HK-2 (cell line): ENCODE results near the gene BRD1.
A peak's percentile ranks its signal among the peaks of the same experiment; 100 is the strongest.

Experiments used
- DNase-seq: peaks from one replicate; pipeline ENCODE4 v3.0.0-alpha.2; 2018; ENCODE audit not compliant: unreplicated experiment

BRD1 gene

DNA sequence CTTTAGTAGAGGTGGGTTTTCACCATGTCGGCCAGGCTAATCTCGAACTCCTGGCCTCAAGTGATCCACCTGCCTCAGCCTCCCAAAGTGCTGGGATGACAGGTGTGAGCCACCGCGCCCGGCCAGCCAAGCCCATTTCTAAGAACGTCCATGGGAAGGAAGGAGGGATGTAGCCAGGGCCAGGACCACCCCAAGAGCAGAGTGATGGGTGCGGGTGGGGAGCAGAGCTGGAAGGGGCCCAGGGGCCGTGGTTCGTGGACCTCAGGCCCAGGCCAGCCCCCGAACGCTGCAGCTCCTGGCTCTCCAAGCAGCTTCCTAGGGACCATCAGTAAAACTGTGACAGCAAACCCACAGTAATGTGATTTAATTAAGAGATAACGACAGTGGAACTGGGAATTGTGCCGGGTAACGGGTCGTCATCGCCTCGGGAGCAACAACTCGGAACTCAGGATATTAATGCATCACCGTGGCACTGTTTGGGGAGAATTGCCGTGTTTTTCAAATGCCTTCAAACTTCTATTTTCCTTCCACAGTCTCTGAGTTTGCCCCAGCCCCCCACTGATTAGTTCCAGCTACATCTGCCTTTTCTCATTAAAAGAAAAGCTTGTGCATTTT, 74.3 kb downstream of the BRD1 start:
- no peak for DNase-seq

DNA sequence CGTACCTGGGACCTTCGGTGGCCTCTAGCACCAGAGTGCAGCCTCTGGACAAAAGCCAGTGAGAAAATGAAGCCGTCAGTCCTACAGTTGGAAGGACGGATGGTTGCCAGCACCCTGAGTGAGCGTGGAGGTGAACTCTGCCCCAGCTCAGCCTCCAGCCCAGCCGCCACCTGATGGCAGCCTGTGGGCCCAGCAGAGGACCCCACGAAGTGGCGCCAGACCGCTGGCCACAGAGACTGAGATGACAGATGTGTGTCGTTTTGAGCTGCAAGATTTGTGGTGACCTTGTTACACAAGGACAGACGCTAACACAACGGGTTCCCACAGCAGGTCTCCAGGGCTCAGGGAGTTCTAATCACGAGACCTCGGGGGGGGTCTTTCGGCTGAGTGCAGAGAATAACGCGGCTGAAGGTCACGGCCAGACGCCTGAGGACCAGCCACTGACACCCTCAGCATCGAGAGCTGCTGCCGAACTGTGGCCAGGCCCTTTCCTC, 75.0 kb downstream of the BRD1 start:
- DNase-seq: no peak

DNA sequence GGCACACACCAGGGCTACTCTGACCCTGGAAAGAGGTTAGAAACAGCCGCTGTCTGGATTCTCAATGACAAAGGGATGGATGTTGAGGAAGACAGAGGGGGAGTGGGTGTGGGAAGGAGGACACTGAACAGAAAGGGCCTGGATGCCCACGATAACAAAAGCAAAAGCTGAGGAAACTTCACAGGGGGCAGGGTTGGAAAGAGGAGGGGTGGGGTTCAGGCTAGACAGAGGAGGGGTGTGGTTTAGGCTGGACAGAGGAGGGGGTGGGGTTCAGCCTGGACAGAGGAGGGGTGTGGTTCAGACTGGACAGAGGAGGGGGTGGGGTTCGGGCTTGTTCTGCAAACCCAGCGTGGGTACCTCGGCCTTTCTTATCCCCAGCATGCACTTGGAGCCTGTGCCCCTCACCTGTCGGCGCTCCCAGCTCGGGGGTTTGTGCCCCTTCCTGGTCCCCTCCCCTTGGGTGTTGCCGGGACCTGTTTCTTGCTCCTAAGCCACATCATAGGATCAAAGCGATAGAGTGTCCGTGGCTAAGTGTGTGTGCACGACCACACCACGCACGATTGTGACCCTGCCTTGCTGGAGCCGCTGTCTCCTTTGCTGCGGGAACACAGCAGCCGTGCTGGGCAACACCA, 75.6 kb downstream of the BRD1 start:
- DNase-seq: no peak

DNA sequence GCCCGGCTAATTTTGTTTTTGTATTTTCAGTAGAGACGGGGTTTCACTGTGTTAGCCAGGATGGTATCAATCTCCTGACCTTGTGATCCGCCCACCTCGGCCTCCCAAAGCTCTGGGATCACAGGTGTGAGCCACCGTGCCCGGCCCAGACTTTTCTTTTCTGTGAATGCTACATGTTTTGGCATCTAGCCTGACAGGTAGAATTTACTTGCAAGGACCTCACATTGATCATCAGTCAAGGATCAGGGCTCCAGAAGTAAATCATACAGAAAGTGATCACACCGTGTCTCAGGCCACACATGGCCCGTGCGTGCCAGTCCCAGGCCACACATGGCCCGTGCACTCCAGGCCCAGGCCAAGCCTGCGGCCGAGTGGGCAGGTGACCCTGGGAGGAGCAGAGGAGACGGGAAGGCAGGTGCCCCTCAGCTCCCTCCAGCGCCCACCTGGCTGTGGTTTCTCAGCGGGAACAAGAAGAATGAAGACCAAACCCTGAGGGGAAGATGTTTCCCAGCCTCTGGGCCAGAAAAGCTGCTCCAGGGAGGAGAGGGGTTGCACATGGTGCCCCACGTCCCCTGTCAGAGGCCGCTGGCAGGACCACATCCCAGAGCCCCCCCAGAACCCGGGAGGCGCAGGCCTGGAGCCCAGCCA, 76.2 kb downstream of the BRD1 start:
- DNase-seq: no peak

DNA sequence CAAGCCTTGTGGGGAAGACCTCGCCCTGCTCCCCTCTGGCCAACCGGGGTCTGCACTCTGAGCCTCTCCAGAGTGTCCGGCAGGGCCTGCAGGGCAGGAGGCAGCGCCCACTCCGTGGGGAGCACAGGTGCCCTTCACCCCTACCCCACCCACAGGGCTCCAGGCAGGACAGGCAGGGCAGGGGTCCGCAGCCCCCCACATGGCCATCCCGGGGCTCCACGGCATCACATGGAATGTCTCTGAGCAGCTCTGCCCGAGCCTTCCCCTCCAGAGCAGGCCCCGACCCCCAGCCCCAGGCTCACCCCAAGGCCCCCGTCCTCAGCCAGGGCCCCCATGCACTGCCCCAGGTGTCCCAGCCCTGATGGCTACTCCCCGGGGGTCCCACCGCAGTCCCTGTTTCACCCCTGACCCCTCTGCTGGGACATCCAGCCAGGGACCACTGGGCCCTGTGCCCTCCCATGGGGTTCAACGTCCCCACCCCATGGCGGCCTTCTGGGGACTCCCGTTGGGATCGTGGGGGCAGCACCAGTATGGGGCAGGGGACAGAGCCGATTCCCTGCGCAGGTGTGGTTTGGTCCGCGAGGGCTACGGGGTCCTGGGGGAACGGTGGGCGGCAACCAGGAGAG, 77.7 kb downstream of the BRD1 start:
- DNase-seq: no peak

DNA sequence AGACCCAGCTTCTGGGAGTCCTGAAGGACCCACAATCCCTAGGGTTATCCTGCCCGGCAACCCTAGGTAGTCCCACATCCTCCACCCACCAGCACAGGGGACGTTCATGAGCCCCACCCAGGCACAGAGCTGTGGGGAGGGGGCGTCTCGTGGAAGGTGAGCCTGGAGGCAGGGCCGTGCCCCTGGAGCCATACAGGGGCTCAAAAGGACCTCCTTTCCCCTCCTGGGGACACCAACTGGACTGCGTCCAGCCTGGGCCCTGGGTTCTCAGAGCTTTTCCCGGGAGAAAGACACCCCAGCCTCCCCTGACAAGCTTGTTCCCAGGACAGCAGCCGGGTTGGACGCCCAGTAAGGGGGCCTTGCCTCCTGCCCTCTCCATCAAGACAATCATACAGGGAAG, 78.4 kb downstream of the BRD1 start:
- DNase-seq: no peak

DNA sequence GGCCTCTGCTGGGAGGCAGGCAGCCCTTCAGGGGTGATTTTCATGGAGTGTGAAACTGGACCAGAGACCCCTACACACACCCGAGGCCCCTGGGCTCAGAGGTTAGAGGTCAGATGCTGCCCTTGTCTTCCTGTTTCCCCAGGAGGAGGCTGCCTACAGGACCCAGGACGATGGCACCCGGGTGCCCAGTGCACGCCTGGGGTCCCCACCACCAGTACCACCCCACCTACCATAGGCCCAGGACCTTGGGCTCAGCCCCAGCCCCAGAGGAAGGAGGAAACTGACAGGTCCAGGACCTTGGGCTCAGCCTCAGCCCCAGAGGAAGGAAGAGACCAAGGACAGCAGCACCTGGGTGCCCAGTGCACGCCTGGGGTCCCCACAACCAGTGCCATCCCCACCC, 79.2 kb downstream of the BRD1 start:
- no peak for DNase-seq

DNA sequence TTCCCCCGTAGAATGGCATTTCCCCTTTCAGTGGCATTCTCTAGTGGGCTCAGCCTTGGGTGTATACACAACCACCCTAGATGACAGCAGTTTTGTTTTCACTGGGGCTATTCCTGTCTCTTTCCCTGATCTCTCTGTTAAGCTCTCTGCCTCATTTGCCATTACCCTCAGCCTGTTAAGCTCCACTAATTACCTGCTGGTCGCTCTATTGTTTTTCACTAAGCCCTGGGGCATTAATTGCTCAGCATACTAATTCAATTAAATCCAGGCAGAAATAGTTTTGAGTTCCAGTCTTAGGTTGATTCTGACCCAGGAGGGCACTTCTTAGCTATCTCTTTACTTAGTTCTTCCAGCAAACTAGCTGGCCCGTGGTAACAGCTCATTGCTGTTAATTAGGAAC, 80.0 kb downstream of the BRD1 start:
- no peak for DNase-seq

DNA sequence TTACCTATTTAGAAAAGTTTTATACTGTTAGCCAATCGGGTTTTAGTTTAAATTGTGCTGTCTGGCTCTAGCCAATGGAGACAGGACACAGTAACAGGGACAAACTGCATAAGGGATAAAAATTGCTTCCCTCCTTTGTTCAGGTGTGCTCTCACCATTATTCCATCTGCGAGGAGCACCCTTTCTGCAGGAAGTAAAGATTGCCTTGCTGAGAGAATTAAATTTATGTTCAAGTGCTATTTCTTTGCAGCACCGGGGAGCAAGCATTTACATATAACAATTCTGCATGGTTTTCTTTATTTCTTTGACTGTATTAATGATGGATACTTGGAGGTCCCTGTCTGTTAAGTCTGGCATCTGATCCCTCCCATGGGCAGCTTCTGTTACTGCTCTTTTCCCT, 80.5 kb downstream of the BRD1 start:
- DNase-seq: no peak

DNA sequence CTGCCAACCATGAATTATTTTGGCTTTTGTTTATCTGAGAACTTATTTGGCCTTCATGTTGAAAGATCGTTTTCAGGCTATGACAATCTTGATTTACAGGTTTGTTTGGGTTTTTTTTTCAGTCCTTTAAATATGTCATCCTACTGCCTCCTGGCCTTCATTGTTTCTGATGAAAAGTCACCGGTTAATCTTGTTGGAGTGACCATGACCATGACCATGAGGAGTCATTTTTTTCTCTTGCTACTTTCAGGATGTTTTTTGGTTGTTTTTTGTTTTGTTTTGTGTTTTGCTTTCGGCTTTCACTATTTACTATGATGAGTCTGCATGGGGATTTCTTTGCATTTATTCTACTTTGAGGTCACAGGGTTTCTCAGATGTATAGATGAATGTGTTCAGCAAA, 81.6 kb downstream of the BRD1 start:
- no peak for DNase-seq

DNA sequence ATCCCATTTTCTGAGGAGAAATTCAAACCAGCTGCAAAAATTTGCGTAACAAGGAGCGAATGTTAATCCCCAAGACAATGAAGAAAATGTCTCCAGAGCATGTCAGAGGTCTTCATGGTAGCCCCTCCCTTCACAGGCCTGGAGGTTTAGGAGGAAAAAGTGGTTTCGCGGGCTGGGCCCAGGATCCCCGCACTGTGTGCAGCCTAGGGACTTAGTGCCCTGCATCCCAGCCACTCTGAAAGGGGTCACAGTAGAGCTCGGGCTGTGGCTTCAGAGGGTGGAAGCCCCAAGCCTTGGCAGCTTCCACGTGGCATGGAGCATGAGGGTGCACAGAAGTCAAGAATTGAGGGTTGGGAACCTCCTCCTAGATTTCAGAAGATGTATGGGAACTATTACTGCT, 87.4 kb downstream of the BRD1 start:
- no peak for DNase-seq

DNA sequence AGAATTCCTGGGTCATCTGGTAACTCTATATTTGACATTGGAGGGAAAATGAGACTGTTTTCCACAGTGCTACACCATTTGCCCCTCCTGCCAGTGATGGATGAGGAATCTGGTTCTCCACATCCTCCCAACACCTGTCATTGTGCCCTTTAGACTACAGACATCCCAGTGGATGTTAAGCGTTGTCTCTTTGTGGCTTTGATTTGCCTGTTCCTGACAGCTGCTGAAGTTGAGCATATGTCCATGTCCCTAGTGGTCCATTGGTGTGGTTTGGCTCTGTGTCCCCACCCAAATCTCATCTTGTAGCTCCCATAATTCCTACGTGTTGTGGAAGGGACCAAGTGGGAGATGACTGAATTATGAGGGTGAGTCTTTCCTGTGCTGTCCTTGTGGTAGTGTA, 88.5 kb downstream of the BRD1 start:
- DNase-seq: no peak

DNA sequence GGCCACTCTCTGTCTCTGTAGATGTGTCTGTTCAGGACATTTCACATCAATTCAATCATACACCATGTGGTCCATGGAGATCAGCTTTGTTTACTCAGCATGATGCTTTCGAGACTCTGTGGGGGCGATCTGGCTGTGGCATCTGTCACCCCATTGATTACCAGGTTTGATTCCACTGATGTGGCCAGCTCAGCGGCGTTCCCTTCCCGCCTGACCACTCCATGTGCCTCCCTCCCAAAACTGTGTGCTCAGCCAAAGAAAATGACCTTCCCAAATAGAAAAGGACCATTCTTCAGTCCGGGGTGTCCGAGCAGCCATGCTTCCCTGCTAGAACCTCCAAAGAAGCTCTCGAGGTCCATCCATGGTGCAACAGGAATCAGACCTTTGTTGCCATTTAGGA, 89.1 kb downstream of the BRD1 start:
- DNase-seq: no peak

DNA sequence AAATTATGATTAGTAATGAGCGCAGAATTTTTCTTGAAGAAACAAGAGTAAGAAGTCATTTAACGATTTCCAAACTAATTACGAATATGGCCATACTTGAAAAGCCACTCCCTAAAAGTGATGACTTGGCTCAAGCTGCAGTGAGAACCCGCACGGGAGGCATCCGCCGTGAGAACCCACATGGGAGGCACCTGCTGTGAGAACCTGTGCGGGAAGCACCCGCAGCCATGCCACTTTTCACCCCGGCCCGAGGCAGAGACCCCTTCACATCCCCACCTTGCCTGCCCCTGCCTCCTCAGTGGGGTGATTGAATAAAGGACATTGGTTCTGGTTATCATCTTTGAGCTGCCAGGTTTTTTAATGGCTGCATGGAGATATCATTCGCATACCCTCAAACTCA, 89.7 kb downstream of the BRD1 start:
- no peak for DNase-seq

DNA sequence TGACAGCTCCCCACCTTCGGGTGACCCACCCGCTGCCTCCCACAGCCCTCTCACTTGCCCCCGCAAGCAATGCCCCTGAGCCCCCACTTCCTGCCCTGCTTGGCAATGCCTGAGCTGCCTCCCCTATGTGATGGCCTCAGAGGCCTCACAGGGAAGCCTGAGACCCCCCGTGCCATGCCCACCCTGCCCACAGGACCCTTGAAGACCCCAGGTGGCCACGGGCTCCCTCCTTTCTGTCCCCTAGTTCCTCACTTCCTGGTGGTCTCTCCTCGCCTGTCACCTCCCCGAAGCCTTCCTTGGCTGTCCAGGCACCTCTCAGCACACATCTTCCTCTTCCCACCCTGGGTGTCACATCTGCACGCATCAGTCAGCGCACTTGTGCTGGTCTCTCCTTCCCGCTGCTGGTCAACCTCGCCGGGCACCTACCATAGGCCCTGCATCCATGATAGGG, 90.5 kb downstream of the BRD1 start:
- no peak for DNase-seq

DNA sequence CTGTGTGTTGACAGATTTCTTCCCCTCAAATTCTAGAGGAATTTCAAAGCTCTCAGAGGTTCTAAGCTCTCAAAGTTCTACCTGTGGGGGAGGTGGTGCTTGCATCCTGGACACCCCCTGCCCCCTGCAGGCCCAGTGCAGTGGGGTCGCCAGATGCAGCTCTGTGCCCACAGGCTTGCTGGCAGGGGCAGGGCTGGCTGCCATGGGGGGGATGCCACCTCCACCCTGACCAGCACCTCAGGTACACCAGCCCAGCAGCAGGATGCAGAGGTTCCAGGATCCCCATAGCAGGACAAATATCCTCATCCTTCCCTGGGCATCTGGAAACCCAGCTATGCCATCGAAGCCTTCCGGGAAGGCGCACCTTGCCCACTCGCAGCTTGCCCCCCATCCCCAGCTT, 91.1 kb downstream of the BRD1 start:
- DNase-seq: no peak

DNA sequence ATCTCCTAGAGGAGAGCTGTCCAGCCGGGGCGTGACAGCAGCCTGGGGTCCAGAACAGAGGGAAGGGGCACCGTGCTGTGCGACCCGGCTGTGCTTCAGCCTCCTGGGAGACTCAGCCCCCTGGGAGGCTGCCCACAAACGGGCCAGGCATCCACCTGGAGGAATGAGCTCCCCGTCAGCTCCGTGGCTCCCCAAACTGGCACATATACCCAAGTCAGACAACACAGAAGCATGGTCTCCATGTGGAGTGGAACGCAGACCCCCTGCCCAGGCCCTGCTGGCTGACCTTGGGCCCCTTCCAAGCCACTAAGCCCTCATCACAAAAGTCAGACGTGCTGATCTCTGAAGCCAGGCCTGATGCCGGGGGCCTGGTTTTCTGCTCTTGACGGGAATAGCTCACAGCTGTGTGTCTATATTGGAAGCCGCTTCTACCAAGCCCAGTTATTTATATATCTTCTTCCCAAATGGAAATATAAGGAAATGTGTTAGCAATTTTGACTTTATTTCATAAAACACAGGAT, 91.7 kb downstream of the BRD1 start:
- no peak for DNase-seq

DNA sequence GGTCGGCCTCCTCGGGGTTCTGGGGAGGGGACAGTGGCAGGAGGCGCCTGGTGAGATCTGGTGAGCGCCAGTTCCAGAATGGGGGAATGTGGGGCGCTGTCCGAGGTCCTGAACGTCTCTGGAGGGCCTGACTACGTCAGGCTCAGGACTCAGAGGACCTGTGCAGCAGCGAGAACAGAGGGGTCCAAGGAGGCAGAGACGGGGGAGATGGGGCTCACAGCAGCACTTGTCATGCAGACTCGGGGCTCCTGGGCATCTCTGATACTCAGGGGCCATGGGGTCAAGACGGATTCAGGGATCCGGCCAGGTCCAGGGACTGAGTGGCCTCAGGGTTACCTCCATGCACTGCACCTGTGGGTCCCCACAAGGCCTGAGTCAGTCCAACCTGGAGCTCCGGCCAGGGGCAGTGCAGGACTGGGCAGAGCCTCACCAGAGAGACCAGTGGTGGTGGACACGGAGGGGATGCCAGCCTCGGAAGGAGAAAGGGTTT, 92.2 kb downstream of the BRD1 start:
- DNase-seq: peak; percentile 30

DNA sequence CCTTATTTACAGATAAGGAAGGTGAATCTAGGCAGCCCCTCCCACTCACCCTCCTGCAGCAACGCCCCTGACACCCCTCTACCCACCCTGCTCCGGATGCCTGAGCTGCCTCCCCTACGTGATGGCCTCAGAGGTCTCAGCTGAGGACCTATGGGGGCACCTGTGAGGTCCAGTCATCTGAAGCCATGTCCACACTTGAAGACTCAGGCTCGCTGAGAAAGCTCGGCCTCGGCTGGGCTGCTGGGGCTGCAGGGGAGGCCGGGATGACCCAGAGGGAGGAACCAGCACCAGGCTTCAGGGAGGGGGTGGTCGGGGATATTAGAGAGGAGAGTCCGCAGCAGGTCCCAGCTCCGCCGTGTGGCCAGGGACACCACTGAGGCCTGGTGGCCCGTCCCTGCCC, 92.8 kb downstream of the BRD1 start:
- DNase-seq: no peak

DNA sequence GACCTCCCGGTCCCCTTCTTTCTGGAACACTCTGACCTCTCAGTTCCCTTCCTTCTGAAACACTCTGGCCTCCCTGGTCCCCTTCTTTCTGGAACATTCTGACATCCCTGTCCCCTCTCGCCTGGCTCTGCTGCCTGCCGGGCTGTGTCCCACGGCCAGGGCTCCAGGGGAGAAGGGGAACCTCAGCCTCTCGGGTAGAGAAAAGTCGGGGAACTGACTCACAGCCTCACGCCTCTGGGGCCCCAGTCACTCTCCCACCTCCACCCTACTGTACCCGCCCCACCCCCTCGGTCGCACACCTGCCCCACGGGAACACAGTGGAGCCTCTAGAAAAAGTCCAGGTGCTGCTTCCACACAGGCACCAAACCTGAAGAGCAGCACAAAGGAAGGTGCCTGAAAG, 93.3 kb downstream of the BRD1 start:
- DNase-seq: no peak

DNA sequence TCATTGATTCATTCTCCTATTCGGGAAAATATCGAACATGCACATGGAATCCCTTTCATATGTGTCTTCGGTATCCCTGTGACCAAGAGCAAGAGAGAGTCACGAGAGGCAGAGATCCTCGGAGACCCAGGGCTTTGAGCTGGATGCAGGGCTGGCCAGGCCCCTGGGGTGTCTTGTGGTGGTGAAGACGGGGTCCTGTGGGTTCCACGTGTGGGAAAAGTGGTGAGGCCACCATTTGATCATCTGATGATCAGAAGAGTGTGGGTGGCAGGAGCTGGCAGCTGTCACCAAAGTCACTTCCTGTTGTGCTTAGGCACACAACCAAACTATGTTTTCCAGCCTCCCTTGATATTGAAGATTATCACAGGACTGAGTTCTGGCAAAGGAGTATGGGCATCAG, 94.0 kb downstream of the BRD1 start:
- DNase-seq: no peak

DNA sequence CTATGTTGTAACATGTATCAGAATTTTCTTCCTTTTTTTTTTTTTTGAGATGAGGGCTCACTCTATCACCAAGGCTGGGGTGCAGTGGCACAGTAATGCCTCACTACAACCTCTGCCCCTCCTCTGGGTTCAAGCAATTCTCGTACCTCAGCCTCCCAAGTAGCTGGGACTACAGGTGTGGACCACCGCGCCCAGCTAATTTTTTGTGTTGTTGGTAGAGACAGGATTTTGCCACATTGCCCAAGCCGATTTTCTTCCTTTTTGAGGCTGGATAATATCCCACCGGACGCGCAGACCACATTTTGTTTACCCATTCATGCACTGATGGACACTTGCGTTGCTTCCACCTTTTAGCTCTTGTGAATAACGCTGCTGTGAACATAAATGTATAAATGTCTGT, 97.0 kb downstream of the BRD1 start:
- no peak for DNase-seq
